Erythroblast (primary cell): ENCODE data around the gene SNX4.
"Not testable (repeated sequence)": the region's sequence is repeated elsewhere in the genome, so short reads cannot be mapped to it uniquely, and the experiment has no call there.

Experiments
- DNase-seq, 2 experiments: peaks; one replicate each; lab custom pipeline; 2025; lab: John Stamatoyannopoulos, UW
- GATA1 ChIP-seq: IDR thresholded peaks from 2 replicates; pipeline ENCODE4 v1.6.1; 2011; ENCODE audit warnings: low read depth, mild to moderate bottlenecking, control low read depth, low read length, moderate library complexity
- POLR2A ChIP-seq: IDR thresholded peaks from 2 replicates; pipeline ENCODE4 v1.6.1; 2011; ENCODE audit warnings: mild to moderate bottlenecking, low read length

The SNX4 gene

GRCh38 chr3:125482406-125482805 is 37.6 kb downstream of the SNX4 start:
- no peak for DNase-seq
- TF ChIP-seq GATA1 (no peak), POLR2A (no peak)

GRCh38 chr3:125481786-125482185 is 38.2 kb downstream of the SNX4 start:
- TF ChIP-seq GATA1 (no peak), POLR2A (no peak)
- DNase-seq: no peak

GRCh38 chr3:125481375-125481759 is 38.6 kb downstream of the SNX4 start:
- not testable (repeated sequence) for DNase-seq

GRCh38 chr3:125480656-125481374 is 39.2 kb downstream of the SNX4 start:
- DNase-seq: no peak
- no peak for TF ChIP-seq POLR2A
- TF ChIP-seq GATA1: no peak

GRCh38 chr3:125479091-125479490 is 40.9 kb downstream of the SNX4 start:
- TF ChIP-seq GATA1 (no peak), POLR2A (no peak)
- DNase-seq: no peak

- no peak for DNase-seq
- TF ChIP-seq POLR2A (no peak), GATA1 (no peak)
Measured at GRCh38 chr3:125478326-125478725, 41.7 kb downstream of the SNX4 start.

- TF ChIP-seq POLR2A (no peak), GATA1 (no peak)
- DNase-seq: no peak
Measured at GRCh38 chr3:125477701-125478100, 42.3 kb downstream of the SNX4 start.

GRCh38 chr3:125470671-125471070 is 49.3 kb downstream of the SNX4 start:
- DNase-seq: no peak
- no peak for TF ChIP-seq GATA1
- TF ChIP-seq POLR2A: no peak

GRCh38 chr3:125462722-125463299 is 57.2 kb downstream of the SNX4 start:
- peak; percentile 43 to 75 for DNase-seq
- TF ChIP-seq GATA1: no peak
- TF ChIP-seq POLR2A: no peak

- no peak for DNase-seq
- TF ChIP-seq POLR2A (no peak), GATA1 (no peak)
Measured at GRCh38 chr3:125461896-125462295, 58.1 kb downstream of the SNX4 start.

- no peak for TF ChIP-seq GATA1
- no peak for TF ChIP-seq POLR2A
Measured at GRCh38 chr3:125460233-125460632, 59.8 kb downstream of the SNX4 start.

GRCh38 chr3:125443923-125444322 is 76.1 kb downstream of the SNX4 start:
- no peak for DNase-seq
- TF ChIP-seq GATA1 (no peak), POLR2A (no peak)

More at GRCh38 chr3:125460233-125460632, 59.8 kb downstream of the SNX4 start:
- DNase-seq: peak; percentile 50 to 77

- DNase-seq: no peak
- TF ChIP-seq POLR2A: no peak
Measured at GRCh38 chr3:125442506-125442905, 77.5 kb downstream of the SNX4 start.

- no peak for TF ChIP-seq POLR2A
- TF ChIP-seq GATA1: no peak
- DNase-seq: no peak
Measured at GRCh38 chr3:125440970-125441369, 79.0 kb downstream of the SNX4 start.

- TF ChIP-seq POLR2A: no peak
- no peak for TF ChIP-seq GATA1
- peak; percentile 53 for DNase-seq
Measured at GRCh38 chr3:125440559-125440955, 79.4 kb downstream of the SNX4 start.
